Astrocyte of the cerebellum (primary cell): ENCODE results near the gene PEMT.

Source experiments
- DNase-seq: peaks from one replicate; pipeline ENCODE4 v3.0.0-alpha.2; 2011; ENCODE audit warnings: low read depth
- H3K4me3 ChIP-seq: 2 replicates; pipeline ENCODE4 v1.5.1; 2011; ENCODE audit warnings: mild to moderate bottlenecking, low read depth, low read length, moderate library complexity
- in situ Hi-C: cut with HindIII; loops from 2 replicates; pipeline ENCODE4 v1.10.0; 2017; ENCODE audit warnings: low sequenced_read_pairs
- TF ChIP-seq, protein P1 (sequence below): IDR thresholded peaks from 2 replicates; pipeline ENCODE4 v1.5.1; 2012; ENCODE audit warnings: low read length, low read depth, moderate library complexity, mild to moderate bottlenecking; ENCODE audit errors: missing control alignments

PEMT gene

DNA sequence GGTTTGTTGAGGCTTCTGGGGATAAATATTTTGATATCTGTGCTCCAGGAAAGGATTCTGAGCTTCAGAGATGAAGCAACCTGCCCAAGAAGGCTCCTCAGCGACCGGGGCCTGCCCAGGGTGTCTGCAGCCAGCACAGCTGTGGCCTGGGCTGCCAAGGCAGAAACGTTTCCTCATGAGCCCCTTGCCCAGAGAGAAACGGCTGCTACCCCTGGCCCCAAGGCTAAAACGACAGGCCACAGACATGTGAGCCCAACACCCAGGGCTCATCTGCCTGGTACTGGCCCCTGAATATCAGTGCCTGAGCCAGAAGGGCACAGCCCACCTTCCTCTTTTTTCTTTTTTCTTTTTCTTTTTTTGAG lies 49.9 kb downstream of the PEMT start:
- H3K4me3 ChIP-seq, result no peak overlapping the region
- TF ChIP-seq, protein P1, sequence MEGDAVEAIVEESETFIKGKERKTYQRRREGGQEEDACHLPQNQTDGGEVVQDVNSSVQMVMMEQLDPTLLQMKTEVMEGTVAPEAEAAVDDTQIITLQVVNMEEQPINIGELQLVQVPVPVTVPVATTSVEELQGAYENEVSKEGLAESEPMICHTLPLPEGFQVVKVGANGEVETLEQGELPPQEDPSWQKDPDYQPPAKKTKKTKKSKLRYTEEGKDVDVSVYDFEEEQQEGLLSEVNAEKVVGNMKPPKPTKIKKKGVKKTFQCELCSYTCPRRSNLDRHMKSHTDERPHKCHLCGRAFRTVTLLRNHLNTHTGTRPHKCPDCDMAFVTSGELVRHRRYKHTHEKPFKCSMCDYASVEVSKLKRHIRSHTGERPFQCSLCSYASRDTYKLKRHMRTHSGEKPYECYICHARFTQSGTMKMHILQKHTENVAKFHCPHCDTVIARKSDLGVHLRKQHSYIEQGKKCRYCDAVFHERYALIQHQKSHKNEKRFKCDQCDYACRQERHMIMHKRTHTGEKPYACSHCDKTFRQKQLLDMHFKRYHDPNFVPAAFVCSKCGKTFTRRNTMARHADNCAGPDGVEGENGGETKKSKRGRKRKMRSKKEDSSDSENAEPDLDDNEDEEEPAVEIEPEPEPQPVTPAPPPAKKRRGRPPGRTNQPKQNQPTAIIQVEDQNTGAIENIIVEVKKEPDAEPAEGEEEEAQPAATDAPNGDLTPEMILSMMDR, result no peak
- in situ Hi-C loops, result no loop called here
- no peak for DNase-seq

DNA sequence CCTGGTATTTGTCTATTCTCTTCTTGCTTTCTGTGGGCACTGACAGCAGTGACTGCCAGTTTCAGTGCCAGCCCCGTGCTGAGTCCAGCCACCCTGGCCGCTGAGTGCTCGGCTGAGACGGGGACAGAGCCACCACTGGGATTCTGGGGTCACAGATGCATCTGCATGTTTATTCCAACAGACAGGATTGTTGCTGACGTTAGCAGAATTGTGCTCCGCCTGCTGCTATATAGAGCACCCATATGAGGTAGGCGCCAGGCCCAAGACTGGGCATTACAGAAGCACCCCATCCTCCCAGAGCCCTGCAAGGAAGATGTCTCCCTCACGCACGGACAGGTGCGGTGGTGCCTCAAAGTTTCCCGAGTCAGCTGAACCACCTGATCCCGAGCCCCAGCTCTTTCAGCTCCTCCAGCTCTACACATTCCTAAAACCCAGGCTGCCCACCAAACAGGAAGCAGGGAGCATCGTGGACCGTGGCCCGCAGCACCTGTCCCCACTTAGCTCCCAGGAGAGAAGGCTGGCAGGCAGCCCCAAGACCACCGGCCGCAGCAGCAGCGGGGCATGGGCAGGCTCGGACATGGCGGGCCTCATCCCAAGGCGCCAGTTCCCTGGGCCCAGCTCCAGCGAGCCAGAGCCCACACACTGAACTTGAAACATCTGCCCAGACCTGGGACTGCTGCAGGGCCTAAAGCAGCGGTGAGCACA lies 50.4 kb downstream of the PEMT start:
- TF ChIP-seq, protein P1, result no peak
- in situ Hi-C loops, result no loop called here

DNA sequence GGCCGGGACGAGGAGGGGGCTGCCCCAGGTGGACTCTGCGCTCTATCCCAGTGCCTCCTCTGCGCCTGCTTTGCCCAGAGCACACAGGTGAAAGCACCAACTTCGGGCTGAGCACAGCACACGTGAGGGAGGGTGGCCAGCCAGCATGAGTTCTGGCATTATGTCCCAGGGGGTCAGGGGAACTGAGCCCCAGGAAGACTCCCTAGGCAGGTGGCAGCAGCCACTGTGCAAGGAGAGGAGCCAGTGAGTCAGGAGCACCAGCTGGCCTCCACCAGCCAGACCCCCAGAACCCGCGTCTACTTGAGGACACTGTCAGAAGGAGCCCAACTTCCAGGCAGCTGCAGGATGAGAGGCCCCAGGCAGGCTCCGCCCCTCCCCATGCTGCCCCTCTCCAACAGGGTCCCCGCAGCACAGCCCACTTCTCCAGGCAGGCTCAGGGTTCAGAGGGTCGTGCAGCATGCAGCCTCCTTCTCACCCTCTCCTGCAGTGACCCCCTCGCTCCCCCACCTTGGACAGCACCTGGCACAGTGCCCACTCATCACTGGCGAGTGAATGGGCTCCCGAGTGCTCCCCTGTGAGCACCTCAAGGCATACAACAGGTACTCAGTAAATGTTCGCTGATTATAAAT lies 51.1 kb downstream of the PEMT start:
- TF ChIP-seq, protein P1, result no peak
- H3K4me3 ChIP-seq, result no peak overlapping the region
- in situ Hi-C loops, result no loop called here
- DNase-seq, result no peak

More for the DNA sequence above, 50.4 kb downstream of the PEMT start:
- DNase-seq, result no peak
- no peak overlapping the region for H3K4me3 ChIP-seq

DNA sequence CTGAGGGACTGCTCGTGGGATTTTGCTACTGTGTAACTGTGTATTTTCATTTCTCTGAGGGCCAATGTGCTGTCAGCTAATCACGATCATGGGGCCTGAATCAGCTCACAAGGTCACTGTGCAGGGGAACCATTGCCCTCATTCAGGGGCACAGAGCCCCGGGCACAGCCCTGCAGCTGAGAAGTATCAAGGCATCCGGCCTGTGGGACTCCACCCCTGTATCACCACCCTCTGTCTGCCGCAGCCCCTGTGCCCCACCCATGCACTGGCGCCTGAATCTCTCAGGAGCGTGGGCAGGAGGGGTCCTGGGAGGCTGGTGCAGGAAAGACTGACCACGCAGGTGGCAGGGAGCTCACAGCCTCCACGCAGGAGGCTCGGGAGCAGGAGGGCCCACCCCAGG lies 51.9 kb downstream of the PEMT start:
- in situ Hi-C loops, result no loop called here
- H3K4me3 ChIP-seq, result no peak overlapping the region
- TF ChIP-seq, protein P1, result no peak
- DNase-seq, result no peak

DNA sequence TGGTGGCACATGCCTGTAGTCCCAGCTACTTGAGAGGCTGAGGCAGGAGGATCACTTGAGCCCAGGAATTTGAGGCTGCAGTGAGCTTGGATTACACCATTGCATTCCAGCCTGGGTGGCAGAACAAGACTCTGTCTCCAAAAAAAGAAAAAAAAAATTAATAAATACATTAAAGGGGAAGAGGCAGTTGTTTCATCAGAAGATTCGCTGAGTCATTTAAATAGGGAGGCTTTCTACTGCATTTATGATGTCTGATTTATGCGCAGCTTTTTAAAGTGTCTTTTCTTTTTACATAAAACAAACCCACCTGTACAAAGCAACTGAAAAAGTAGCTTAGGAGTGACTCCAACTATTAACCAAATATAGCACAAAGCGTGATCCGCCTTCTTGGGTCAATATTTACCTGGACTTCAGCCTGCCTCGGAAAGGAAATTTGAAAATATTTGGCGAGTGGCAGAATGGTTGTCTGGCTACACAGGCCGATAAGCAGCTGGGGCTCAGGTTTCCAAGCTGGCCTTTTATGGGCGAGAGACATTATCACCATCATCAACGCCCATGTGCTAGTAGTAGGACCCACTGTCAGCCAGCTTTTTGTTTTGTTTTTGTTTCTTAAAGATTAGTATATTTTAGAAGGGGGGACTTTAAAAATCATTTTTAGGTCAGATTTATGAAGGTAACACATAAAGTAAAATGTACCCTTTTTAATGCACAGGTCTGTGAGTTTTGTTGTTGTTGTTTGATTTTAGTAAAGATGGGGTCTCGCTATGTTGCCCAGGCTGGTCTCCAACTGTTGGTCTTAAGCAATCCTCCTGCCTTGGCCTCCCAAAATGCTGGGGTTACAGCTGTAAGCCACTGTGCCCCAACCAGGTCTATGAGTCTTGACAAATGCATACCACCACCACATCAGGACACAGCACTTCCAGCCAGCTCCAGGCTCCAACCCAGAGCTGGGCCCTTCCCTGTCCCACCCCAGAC lies 52.8 kb downstream of the PEMT start:
- DNase-seq, result no peak
- TF ChIP-seq, protein P1, result no peak
- in situ Hi-C loops, result no loop called here
- H3K4me3 ChIP-seq, result no peak overlapping the region

DNA sequence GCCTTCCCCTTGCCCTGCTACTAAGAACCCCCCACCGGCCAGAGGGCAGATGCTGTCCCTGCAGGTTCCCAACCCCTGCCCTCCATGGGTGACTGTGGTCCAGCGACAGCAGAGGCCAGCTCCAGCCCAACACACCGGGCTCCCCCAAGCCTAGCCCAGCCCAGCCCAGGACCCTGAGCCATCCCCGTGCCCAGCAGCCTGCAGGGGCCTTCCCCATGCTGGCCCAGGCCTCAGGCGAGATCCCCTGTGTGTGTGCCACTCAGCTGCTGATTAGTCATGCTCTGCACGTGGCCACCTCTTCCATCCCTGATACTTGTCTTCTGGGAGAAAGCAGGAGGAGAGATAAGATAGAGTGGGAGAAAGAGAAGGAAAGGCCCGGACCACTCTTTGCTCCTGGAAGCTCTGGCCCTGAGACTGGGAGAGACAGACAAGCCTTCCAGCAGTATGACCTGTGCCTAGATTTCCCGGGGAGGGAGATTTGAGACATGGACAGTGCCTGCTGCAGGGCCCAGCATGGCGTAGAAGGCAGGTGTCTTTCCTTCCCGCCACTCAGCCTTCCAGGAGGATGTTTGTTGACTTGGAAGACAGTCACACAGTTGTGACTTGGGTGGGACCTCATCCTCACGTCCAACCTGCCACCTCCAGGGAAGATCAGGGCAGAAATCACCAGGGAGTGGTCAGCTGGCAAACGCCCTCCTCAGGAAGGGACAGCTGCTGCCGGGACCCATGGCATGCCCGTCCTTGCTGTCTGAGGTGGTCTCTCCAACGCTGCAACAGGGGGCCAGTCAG lies 54.0 kb downstream of the PEMT start:
- in situ Hi-C loops, result no loop called here
- TF ChIP-seq, protein P1, result no peak
- no peak overlapping the region for H3K4me3 ChIP-seq
- no peak for DNase-seq
